Measurements from ENCODE around the gene SEMA4D. TPM values are rescaled to one million over a fixed set of nuclear protein-coding genes. Genes with fewer than 3 reads are reported as not detected.

The SEMA4D gene
- total RNA-seq, 1 experiment from 2014 or later: 10.5 TPM

GRCh38 chr9:89466451-89467277 is 31.2 kb downstream of the SEMA4D start:
- DNase-seq (ENCODE audit: low read depth): no peak

DNA sequence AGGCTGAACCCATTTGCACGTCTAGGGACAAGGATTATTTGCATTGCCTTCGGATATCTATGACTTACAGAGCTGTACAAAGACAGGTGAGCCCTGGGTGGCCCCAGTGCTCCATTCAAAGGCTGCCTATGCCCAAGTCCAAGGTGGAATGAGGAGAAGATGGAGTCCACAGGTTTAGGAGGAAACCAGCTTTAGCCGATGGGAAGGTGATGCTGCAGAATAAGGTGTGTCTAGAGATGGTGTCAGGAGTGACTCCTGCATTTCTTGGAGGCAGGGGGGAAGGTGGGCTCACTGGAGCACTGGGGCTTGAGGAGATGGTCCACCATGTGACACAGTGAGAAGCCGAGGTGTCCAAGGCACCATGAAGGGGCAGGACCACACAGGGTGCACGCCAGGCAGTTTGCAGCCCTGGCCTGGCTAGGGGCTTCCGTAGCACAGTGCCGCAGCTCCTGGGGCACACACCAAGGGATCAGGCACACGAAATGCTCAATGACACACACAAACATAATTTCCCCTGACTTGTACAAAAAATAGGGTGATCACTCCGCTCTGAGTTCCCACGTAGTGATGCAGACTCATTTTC is 32.1 kb downstream of the SEMA4D start:
- no peak for DNase-seq (ENCODE audit: low read depth)

DNA sequence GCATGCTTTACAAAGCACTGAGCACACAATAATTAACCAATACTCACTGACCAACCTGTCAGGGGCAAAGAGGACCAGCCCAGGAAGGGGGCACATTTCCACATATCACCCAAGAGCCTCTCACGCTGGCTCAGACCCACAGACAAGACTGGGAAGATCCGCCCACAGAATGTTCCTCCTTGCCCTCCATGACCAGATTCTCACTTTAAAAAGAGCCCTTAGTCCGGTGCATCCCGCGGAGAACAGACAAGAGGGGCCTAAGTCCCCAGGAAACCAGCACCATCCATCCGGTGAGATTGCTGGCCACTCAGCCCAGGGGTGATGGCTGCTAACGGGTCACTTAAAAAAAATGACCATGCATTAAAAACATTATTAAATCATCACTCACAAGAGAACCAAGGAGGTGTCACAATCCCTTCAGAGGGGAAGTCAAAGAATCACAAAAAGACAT is 32.9 kb downstream of the SEMA4D start:
- DNase-seq (ENCODE audit: low read depth): no peak

- DNase-seq (ENCODE audit: low read depth): peak; percentile 18
Observed at GRCh38 chr9:89464300-89464901, 33.5 kb downstream of the SEMA4D start.

GRCh38 chr9:89462817-89463683 is 34.9 kb downstream of the SEMA4D start:
- DNase-seq (ENCODE audit: low read depth): no peak

GRCh38 chr9:89462199-89462598 is 35.7 kb downstream of the SEMA4D start:
- no peak for DNase-seq (ENCODE audit: low read depth)

- DNase-seq (ENCODE audit: low read depth): peak; percentile 86
Observed at GRCh38 chr9:89461265-89461664, 36.6 kb downstream of the SEMA4D start.

DNA sequence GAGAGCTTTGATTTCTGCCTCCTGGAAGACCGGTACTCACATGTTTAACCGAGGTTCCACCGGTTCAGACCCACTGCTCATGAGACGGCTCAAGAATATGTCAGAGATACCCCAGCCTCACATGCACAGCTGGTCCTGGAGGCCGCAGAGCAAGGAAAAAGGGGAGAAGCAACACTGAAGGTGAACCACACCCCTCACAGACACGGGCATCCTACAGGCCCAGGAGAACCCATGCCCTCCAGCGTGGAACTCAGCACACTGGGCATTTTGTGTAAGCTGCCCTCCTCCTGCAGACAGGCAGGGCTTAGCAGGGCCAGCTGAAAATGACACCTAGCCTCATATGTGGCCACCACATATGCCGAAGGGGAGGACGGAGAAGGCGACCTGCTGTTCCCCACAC is 37.4 kb downstream of the SEMA4D start:
- no peak for DNase-seq (ENCODE audit: low read depth)

DNA sequence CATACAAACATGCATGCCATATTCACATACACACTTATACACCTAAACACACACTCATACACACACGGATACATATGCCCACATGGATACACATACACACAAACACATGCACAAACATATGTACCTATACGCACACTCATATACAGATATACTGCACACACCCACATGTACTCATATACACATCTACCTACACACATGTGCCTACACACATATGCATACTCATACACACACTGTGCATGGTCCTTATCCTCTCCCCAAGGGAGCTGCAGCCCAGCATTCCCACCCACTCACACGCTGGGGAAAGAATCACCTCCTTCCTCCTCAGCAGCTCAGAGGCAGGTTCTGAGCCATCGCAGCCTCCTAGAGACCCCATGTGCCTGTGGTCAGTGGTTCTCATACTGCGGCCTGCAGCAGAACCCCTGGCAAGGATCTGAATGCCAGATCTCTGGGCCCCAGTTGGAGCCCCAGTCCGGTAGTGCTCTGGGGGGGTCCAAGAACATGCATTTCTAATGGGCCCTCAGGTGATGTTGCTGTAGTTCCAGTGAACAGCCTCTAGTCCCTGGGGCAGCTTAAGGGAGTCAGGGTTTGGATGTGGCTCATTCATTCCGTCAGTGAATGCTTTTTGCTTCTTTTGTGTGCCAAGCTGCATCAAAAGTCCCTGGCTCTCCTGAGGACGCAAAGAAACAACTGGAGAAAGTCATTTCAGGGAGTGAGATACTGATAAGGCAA is 39.0 kb downstream of the SEMA4D start:
- DNase-seq (ENCODE audit: low read depth): no peak

DNA sequence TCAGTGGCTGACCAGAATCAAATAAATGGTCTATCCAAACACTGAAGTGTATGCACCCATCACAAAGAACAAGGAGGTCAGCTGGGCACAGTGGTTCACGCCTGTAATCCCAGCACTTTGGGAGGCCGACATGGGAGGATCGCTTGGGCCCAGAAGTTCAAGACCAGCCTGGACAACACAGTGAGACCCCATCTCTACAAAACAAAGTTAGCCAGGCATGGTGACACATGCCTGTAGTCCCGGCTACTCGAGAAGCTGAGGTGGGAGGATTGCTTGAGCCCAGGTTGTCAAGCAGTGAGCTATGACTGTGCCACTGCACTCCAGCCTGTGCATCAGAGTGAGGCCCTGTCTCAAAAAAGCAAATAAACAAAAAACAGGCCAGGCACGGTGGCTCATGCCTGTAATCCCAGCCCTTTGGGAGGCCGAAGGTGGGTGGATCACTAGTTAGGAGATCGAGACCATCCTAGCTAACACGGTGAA is 40.5 kb downstream of the SEMA4D start:
- DNase-seq (ENCODE audit: low read depth): no peak

GRCh38 chr9:89455356-89455824 is 42.5 kb downstream of the SEMA4D start:
- no peak for DNase-seq (ENCODE audit: low read depth)

DNA sequence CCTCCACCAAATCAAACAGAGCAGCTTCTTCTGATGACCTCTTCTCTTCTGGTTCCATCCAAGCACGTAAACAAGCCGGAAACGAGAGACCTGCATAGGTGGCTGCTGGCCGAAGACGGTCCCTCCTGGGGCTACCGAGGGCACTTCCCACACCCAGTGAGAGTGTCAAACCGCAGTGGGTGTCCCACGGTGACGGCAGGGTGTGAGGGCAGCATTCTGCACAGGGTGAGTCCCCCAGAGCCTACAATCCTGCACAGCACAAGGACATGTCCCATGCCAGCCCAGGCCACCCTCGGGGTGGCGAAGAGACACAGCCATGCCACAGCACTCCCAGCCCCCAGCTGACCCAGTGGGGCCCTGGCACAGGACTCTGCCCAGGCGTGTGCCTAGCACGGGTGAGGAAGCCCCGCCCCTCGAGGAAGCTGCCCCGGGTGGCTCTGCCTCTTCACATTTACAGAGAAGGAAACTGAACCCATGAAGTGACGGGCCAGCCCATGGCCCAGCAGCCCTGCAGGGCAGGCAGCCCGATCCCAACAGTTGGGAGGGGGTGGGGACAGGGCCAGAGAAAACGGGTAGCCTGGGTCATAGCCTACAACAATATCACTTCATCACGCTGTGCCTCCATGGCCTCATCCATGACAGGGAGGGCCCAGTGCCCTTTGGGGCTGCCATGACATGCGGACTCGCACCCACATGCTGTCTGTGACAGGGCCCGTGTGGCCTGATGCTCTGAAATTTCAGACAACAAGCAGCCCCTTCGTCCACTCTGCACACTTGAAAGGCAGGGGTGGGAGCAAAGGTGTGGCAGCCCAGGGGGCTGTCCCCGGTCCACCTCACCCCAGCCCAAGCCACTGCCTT is 43.2 kb downstream of the SEMA4D start:
- DNase-seq (ENCODE audit: low read depth): no peak

DNA sequence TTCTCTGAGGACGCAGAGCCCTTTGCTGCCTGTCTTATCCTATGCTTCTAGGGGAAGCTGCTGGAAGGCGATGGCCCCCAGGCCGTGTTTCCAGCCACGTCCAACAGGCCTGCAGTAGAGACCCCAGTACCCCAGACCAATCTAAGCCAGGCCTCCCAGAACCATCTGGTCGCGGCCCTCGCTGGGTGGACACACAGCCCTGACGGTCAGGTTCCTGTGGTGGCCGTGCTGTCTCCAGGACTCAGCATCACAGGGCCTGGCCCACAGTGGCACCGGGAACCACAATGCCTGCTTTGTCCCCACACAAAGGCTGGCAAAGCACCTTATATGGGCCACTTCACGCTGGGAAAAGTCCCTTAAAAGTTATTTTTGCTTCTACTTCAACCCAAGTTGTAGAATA is 44.5 kb downstream of the SEMA4D start:
- no peak for DNase-seq (ENCODE audit: low read depth)

- no peak for DNase-seq (ENCODE audit: low read depth)
Observed at GRCh38 chr9:89452561-89452960, 45.4 kb downstream of the SEMA4D start.

GRCh38 chr9:89450213-89450612 is 47.7 kb downstream of the SEMA4D start:
- DNase-seq (ENCODE audit: low read depth): no peak

- no peak for DNase-seq (ENCODE audit: low read depth)
Observed at GRCh38 chr9:89449261-89449671, 48.6 kb downstream of the SEMA4D start.

- DNase-seq (ENCODE audit: low read depth): no peak
Observed at GRCh38 chr9:89448821-89449220, 49.1 kb downstream of the SEMA4D start.

DNA sequence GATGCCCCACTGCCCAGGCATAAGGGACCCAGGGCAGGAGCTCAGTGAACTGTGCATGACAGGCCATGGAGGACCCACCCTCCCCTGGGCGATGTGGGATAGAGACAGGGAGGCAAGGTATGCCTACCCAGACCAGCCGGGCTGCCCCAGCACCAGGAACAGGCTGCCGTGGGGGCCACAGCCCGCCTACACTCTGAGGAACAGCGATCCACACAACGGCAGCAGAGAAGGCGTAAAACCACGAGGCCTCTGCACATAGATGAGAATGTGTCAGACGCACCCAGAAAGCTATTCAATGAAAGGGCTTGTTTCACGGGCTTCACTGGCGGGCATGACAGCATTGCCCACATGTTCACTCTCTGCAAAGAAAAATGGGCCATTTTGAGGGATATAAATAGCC is 49.5 kb downstream of the SEMA4D start:
- DNase-seq (ENCODE audit: low read depth): no peak

- no peak for DNase-seq (ENCODE audit: low read depth)
Observed at GRCh38 chr9:89447416-89447815, 50.5 kb downstream of the SEMA4D start.

DNA sequence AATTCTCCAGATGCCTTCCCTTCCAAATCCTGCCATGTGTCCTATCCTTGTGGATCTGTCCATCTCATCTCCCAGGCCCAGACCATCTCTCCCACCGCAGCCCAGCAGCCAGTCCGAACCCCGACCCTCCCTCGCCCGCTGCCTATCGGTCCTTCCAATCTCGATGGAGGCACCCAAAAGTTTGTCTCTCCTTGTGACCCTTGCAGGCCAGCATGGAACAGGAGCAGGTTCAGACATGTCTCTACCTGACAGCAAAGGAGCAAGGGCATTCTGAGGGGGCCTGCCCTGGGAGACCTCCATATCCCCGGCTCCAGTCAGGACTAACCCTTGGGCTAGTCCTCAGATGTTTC is 51.0 kb downstream of the SEMA4D start:
- no peak for DNase-seq (ENCODE audit: low read depth)
